Measurements from ENCODE around the gene SPTB.

Gene SPTB

GRCh38 chr14:64825006-64825405 is 54.7 kb downstream of the SPTB start:
- no peak for DNase-seq (ENCODE audit: low read depth)
- H3K4me3 ChIP-seq (ENCODE audit: low read depth, low read length): no peak overlapping the region
- no peak for TF ChIP-seq CTCF (IDR thresholded peaks at IDR 0.05; ENCODE audit: low read depth, low read length)
- TF ChIP-seq POLR2A (IDR thresholded peaks at IDR 0.05; ENCODE audit: extremely low read depth, insufficient read length): no peak
- TF ChIP-seq MAX (IDR thresholded peaks at IDR 0.05; ENCODE audit: low read depth, low read length): no peak
- TF ChIP-seq MYC (IDR thresholded peaks at IDR 0.05; ENCODE audit: low read depth, low read length): no peak

GRCh38 chr14:64824471-64824870 is 55.2 kb downstream of the SPTB start:
- no peak for TF ChIP-seq MYC (IDR thresholded peaks at IDR 0.05; ENCODE audit: low read depth, low read length)
- TF ChIP-seq POLR2A (IDR thresholded peaks at IDR 0.05; ENCODE audit: extremely low read depth, insufficient read length): no peak
- no peak for TF ChIP-seq CTCF (IDR thresholded peaks at IDR 0.05; ENCODE audit: low read depth, low read length)
- no peak for TF ChIP-seq MAX (IDR thresholded peaks at IDR 0.05; ENCODE audit: low read depth, low read length)
- no peak overlapping the region for H3K4me3 ChIP-seq (ENCODE audit: low read depth, low read length)
- DNase-seq (ENCODE audit: low read depth): no peak

GRCh38 chr14:64823305-64823861 is 56.3 kb downstream of the SPTB start:
- TF ChIP-seq CTCF (IDR thresholded peaks at IDR 0.05; ENCODE audit: low read depth, low read length) (peak; percentile 81), MYC (IDR thresholded peaks at IDR 0.05; ENCODE audit: low read depth, low read length) (0 out of 2 replicates have a peak, but pooled peaks have one; percentile 15), MAX (IDR thresholded peaks at IDR 0.05; ENCODE audit: low read depth, low read length) (0 out of 2 replicates have a peak, but pooled peaks have one; percentile 17), POLR2A (IDR thresholded peaks at IDR 0.05; ENCODE audit: extremely low read depth, insufficient read length) (no peak)
- H3K4me3 ChIP-seq (ENCODE audit: low read depth, low read length): no peak overlapping the region
- DNase-seq (ENCODE audit: low read depth): peak; percentile 84

GRCh38 chr14:64821651-64822050 is 58.1 kb downstream of the SPTB start:
- TF ChIP-seq MAX (IDR thresholded peaks at IDR 0.05; ENCODE audit: low read depth, low read length): no peak
- TF ChIP-seq POLR2A (IDR thresholded peaks at IDR 0.05; ENCODE audit: extremely low read depth, insufficient read length): no peak
- TF ChIP-seq MYC (IDR thresholded peaks at IDR 0.05; ENCODE audit: low read depth, low read length): no peak
- no peak for DNase-seq (ENCODE audit: low read depth)
- H3K4me3 ChIP-seq (ENCODE audit: low read depth, low read length): no peak overlapping the region

- no peak for DNase-seq (ENCODE audit: low read depth)
- TF ChIP-seq MYC (IDR thresholded peaks at IDR 0.05; ENCODE audit: low read depth, low read length) (no peak), CTCF (IDR thresholded peaks at IDR 0.05; ENCODE audit: low read depth, low read length) (no peak), MAX (IDR thresholded peaks at IDR 0.05; ENCODE audit: low read depth, low read length) (no peak), POLR2A (IDR thresholded peaks at IDR 0.05; ENCODE audit: extremely low read depth, insufficient read length) (no peak)
- H3K4me3 ChIP-seq (ENCODE audit: low read depth, low read length): no peak overlapping the region
These were observed 61.6 kb downstream of the SPTB start for GRCh38 chr14:64818151-64818550.

- no peak for DNase-seq (ENCODE audit: low read depth)
- no peak for TF ChIP-seq MYC (IDR thresholded peaks at IDR 0.05; ENCODE audit: low read depth, low read length)
- no peak for TF ChIP-seq POLR2A (IDR thresholded peaks at IDR 0.05; ENCODE audit: extremely low read depth, insufficient read length)
- no peak for TF ChIP-seq CTCF (IDR thresholded peaks at IDR 0.05; ENCODE audit: low read depth, low read length)
- TF ChIP-seq MAX (IDR thresholded peaks at IDR 0.05; ENCODE audit: low read depth, low read length): no peak
- H3K4me3 ChIP-seq (ENCODE audit: low read depth, low read length): no peak overlapping the region
These were observed 62.1 kb downstream of the SPTB start for GRCh38 chr14:64817631-64818030.
